ENCODE measurements around the gene LHX1. TPM values are rescaled to one million over a fixed set of nuclear protein-coding genes. Genes with fewer than 3 reads are reported as not detected.

LHX1 gene
- total and polyA plus RNA-seq, 10 of the 15 experiments (the other 5 are each of a cell fraction or from before 2014, with no cell fraction given) = not detected

DNA sequence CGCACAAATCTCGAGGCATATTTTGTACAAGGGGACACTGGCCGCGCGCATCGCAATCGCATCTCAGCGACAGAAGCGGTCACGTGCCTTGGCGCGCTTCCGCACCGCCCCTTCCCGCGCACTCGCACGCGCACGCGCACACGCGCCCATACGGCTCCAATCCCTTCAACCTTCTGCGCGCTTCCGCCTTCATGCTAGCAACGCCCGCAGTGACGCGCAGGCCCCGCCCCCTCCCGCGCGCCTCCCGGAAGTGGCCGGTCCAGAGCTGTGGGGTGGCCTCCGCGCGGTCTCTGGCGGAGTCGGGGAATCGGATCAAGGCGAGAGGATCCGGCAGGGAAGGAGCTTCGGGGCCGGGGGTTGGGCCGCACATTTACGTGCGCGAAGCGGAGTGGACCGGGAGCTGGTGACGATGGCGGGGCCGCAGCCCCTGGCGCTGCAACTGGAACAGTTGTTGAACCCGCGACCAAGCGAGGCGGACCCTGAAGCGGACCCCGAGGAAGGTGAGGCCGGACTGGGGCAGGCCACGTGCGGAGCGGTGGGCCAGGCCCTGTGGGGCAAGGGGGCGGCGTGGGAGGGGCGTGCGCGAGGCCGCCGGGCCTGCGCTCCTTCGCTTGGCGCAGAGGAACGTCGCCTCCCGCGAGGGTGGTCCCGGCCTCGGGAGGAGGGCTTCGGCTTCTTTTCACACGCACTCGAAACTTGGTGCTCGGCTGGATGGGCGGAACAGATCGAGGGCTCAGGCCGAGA lies 11.6 kb downstream of the LHX1 start, which contains the start of gene AATF (continued):
- TF ChIP-seq SMAD5 (IDR thresholded peaks at IDR 0.05; ENCODE audit: low read depth) (peak; percentile 80; the same call in 1 of the 2 replicates), TAF1 (IDR thresholded peaks at IDR 0.05; ENCODE audit: borderline replicate concordance, low read depth, low read length) (peak; percentile 71; the same call in 1 of the 2 replicates), ATF7 (IDR thresholded peaks at IDR 0.05; ENCODE audit: low read depth) (no peak), PAX8 (IDR thresholded peaks at IDR 0.05) (no peak), CHD2 (IDR thresholded peaks at IDR 0.05; ENCODE audit: borderline replicate concordance, low read depth, low read length) (peak; percentile 56; the same call in 1 of the 2 replicates), E2F8 (IDR thresholded peaks at IDR 0.05; ENCODE audit: low read depth, partially characterized antibody) (peak; percentile 72), FOXM1 (IDR thresholded peaks at IDR 0.05; ENCODE audit: low read depth, low read length) (no peak), HCFC1 (IDR thresholded peaks at IDR 0.05; ENCODE audit: low read length) (peak; percentile 42; the same call in 1 of the 2 replicates), POU2F2 (IDR thresholded peaks at IDR 0.05; ENCODE audit: borderline replicate concordance, low read depth, low read length) (peak; percentile 61; the same call in 1 of the 3 replicates), RAD51 (IDR thresholded peaks at IDR 0.05) (peak; percentile 93), ZNF687 (IDR thresholded peaks at IDR 0.05) (peak; percentile 78), IKZF1 (conservative IDR thresholded peaks at IDR 0.05) (peak; percentile 78), NFYA (IDR thresholded peaks at IDR 0.05; ENCODE audit: borderline replicate concordance, low read depth, low read length) (no peak), SP1 (IDR thresholded peaks at IDR 0.05; ENCODE audit: low read depth, low read length) (peak; percentile 49), CREB1 (IDR thresholded peaks at IDR 0.05; ENCODE audit: low read depth) (peak; percentile 93), CREM (IDR thresholded peaks at IDR 0.05; ENCODE audit: low read depth) (peak; percentile 92), NR2C2 (IDR thresholded peaks at IDR 0.05; ENCODE audit: borderline replicate concordance, control insufficient read depth, insufficient read length, low read depth) (no peak), ESRRA (IDR thresholded peaks at IDR 0.05; ENCODE audit: low read length) (peak; percentile 51; the same call in 1 of the 2 replicates)
- TF ChIP-seq, protein P1, sequence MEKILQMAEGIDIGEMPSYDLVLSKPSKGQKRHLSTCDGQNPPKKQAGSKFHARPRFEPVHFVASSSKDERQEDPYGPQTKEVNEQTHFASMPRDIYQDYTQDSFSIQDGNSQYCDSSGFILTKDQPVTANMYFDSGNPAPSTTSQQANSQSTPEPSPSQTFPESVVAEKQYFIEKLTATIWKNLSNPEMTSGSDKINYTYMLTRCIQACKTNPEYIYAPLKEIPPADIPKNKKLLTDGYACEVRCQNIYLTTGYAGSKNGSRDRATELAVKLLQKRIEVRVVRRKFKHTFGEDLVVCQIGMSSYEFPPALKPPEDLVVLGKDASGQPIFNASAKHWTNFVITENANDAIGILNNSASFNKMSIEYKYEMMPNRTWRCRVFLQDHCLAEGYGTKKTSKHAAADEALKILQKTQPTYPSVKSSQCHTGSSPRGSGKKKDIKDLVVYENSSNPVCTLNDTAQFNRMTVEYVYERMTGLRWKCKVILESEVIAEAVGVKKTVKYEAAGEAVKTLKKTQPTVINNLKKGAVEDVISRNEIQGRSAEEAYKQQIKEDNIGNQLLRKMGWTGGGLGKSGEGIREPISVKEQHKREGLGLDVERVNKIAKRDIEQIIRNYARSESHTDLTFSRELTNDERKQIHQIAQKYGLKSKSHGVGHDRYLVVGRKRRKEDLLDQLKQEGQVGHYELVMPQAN (conservative IDR thresholded peaks at IDR 0.05) = peak; percentile 93

All from GM12878 (cell line).